Uterus (tissue), 2 donors: ENCODE data around the gene ERFL.

Experiments
- CTCF ChIP-seq, 4 experiments: fragments of 200-600 bp in 2 of 4; fragments of 450-650 bp in 2 of 4; sonication (generic) in 2 of 4; IDR thresholded peaks; one replicate each; pipeline ENCODE4 v1.5.1; 2016 to 2019; ENCODE audit warnings: antibody characterized with exemption in 4 of 4, mild to moderate bottlenecking in 2 of 4, moderate library complexity in 1 of 4
- POLR2A ChIP-seq, 2 donors: fragments of 450-650 bp; IDR thresholded peaks; one replicate each; pipeline ENCODE4 v1.6.1; 2016; ENCODE audit warnings: antibody characterized with exemption in 2 of 2, mild to moderate bottlenecking in 1 of 2, moderate library complexity in 1 of 2

GRCh38 chr19:41974652-41975051, 46.4 kb upstream of the ERFL start:
- TF ChIP-seq CTCF (IDR thresholded peaks at IDR 0.05) (no peak), POLR2A (IDR thresholded peaks at IDR 0.05) (no peak)
